ENCODE data around the gene TMEM126A. TPM values are rescaled to one million over a fixed set of nuclear protein-coding genes. Genes with fewer than 3 reads are reported as not detected.

The TMEM126A gene
- total and polyA plus RNA-seq, 2 experiments from 2014 or later: 24.7 to 71.1 TPM

DNA sequence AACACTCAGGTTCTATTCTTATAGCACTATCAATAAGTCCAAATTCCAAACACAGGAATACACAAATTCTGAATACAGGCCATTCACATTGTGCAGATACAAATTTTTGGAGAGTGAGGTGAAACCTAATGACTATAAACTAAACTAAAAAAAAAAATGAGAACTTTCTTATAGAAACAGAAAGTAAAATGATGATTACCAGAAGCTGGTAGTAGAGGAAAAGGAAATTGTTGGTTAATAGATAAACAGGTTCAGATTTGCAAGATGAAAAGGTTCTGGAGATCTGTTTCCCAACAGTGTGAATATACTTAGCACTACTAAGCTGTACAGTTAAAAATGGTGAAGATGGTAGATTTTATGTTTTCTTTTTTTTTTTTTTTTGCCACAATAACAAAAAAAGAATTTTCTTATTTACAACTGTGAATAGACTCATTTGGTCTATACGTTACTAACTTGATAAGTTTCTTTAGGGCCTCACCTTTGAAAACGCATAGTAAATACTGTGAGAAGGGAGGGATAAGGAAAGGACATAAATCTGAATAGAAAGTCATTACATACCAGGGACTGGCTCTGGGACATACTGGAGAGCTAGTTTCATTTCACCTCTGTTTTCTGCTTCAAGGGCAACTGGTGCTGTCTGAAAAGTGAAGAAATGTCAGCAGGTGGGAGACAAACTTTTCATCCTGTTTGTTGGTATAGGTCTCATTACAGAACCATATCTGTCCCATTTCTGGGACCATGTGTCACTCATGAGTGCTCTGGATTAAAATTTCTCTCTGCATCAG lies 52.4 kb downstream of the TMEM126A start:
- Histone ChIP-seq H3K4me3 (no peak overlapping the region), H3K36me3 (ENCODE audit: insufficient read depth) (no peaks in the 10 kb centered on the region), H2AFZ (no peak overlapping the region), H3K79me2 (replicated peaks; ENCODE audit: insufficient read depth) (no peaks in the 10 kb centered on the region), H3K27me3 (ENCODE audit: insufficient read depth) (no peaks in the 10 kb centered on the region), H3K4me2 (no peak overlapping the region), H4K20me1 (replicated peaks; ENCODE audit: insufficient read depth) (no peaks in the 10 kb centered on the region), H3F3A (replicated peaks; ENCODE audit: low read depth) (no peaks in the 10 kb centered on the region), H3K4me1 (ENCODE audit: insufficient read depth) (no peaks in the 10 kb centered on the region), H3K27ac (ENCODE audit: low read depth) (no peak overlapping the region), H3K9me2 (ENCODE audit: insufficient read depth) (no peaks in the 10 kb centered on the region)
- TF ChIP-seq POLR2AphosphoS5 (IDR thresholded peaks at IDR 0.05; ENCODE audit: low read depth) (no peak), STAT1 (IDR thresholded peaks at IDR 0.05; ENCODE audit: unreplicated experiment) (no peak), EZH2 (IDR thresholded peaks at IDR 0.05; ENCODE audit: low read depth, unreplicated experiment) (no peak), NANOG (IDR thresholded peaks at IDR 0.05; ENCODE audit: borderline replicate concordance) (no peak), REST (IDR thresholded peaks at IDR 0.05; ENCODE audit: unreplicated experiment) (no peak), ZNF114 (CRISPR knock-in tag; IDR thresholded peaks at IDR 0.05) (no peak), ZNF331 (CRISPR knock-in tag; IDR thresholded peaks at IDR 0.05; ENCODE audit: low read depth) (no peak), EZH2phosphoT487 (IDR thresholded peaks at IDR 0.05; ENCODE audit: unreplicated experiment) (no peak), CREB1 (CRISPR knock-in tag; IDR thresholded peaks at IDR 0.05; ENCODE audit: low read depth) (no peak), JUNB (IDR thresholded peaks at IDR 0.05; ENCODE audit: unreplicated experiment) (no peak)
- TF ChIP-seq, protein P1, sequence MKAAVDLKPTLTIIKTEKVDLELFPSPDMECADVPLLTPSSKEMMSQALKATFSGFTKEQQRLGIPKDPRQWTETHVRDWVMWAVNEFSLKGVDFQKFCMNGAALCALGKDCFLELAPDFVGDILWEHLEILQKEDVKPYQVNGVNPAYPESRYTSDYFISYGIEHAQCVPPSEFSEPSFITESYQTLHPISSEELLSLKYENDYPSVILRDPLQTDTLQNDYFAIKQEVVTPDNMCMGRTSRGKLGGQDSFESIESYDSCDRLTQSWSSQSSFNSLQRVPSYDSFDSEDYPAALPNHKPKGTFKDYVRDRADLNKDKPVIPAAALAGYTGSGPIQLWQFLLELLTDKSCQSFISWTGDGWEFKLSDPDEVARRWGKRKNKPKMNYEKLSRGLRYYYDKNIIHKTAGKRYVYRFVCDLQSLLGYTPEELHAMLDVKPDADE (IDR thresholded peaks at IDR 0.05): no peak
- TF ChIP-seq, protein P2, sequence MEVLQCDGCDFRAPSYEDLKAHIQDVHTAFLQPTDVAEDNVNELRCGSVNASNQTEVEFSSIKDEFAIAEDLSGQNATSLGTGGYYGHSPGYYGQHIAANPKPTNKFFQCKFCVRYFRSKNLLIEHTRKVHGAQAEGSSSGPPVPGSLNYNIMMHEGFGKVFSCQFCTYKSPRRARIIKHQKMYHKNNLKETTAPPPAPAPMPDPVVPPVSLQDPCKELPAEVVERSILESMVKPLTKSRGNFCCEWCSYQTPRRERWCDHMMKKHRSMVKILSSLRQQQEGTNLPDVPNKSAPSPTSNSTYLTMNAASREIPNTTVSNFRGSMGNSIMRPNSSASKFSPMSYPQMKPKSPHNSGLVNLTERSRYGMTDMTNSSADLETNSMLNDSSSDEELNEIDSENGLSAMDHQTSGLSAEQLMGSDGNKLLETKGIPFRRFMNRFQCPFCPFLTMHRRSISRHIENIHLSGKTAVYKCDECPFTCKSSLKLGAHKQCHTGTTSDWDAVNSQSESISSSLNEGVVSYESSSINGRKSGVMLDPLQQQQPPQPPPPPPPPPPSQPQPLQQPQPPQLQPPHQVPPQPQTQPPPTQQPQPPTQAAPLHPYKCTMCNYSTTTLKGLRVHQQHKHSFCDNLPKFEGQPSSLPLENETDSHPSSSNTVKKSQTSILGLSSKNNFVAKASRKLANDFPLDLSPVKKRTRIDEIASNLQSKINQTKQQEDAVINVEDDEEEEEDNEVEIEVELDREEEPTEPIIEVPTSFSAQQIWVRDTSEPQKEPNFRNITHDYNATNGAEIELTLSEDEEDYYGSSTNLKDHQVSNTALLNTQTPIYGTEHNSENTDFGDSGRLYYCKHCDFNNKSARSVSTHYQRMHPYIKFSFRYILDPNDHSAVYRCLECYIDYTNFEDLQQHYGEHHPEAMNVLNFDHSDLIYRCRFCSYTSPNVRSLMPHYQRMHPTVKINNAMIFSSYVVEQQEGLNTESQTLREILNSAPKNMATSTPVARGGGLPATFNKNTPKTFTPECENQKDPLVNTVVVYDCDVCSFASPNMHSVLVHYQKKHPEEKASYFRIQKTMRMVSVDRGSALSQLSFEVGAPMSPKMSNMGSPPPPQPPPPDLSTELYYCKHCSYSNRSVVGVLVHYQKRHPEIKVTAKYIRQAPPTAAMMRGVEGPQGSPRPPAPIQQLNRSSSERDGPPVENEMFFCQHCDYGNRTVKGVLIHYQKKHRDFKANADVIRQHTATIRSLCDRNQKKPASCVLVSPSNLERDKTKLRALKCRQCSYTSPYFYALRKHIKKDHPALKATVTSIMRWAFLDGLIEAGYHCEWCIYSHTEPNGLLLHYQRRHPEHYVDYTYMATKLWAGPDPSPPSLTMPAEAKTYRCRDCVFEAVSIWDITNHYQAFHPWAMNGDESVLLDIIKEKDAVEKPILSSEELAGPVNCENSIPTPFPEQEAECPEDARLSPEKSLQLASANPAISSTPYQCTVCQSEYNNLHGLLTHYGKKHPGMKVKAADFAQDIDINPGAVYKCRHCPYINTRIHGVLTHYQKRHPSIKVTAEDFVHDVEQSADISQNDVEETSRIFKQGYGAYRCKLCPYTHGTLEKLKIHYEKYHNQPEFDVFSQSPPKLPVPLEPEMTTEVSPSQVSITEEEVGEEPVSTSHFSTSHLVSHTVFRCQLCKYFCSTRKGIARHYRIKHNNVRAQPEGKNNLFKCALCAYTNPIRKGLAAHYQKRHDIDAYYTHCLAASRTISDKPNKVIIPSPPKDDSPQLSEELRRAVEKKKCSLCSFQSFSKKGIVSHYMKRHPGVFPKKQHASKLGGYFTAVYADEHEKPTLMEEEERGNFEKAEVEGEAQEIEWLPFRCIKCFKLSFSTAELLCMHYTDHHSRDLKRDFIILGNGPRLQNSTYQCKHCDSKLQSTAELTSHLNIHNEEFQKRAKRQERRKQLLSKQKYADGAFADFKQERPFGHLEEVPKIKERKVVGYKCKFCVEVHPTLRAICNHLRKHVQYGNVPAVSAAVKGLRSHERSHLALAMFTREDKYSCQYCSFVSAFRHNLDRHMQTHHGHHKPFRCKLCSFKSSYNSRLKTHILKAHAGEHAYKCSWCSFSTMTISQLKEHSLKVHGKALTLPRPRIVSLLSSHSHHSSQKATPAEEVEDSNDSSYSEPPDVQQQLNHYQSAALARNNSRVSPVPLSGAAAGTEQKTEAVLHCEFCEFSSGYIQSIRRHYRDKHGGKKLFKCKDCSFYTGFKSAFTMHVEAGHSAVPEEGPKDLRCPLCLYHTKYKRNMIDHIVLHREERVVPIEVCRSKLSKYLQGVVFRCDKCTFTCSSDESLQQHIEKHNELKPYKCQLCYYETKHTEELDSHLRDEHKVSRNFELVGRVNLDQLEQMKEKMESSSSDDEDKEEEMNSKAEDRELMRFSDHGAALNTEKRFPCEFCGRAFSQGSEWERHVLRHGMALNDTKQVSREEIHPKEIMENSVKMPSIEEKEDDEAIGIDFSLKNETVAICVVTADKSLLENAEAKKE (CRISPR knock-in tag; IDR thresholded peaks at IDR 0.05): no peak
- TF ChIP-seq, protein P3, sequence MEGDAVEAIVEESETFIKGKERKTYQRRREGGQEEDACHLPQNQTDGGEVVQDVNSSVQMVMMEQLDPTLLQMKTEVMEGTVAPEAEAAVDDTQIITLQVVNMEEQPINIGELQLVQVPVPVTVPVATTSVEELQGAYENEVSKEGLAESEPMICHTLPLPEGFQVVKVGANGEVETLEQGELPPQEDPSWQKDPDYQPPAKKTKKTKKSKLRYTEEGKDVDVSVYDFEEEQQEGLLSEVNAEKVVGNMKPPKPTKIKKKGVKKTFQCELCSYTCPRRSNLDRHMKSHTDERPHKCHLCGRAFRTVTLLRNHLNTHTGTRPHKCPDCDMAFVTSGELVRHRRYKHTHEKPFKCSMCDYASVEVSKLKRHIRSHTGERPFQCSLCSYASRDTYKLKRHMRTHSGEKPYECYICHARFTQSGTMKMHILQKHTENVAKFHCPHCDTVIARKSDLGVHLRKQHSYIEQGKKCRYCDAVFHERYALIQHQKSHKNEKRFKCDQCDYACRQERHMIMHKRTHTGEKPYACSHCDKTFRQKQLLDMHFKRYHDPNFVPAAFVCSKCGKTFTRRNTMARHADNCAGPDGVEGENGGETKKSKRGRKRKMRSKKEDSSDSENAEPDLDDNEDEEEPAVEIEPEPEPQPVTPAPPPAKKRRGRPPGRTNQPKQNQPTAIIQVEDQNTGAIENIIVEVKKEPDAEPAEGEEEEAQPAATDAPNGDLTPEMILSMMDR (conservative IDR thresholded peaks at IDR 0.05; ENCODE audit: low read depth in 2 of 2): no peak
- no peak for DNase-seq (ENCODE audit: low spot score)
- no peak for ATAC-seq
- H3K27ac Mint-ChIP-seq: no peak overlapping the region
- H3K36me3 Mint-ChIP-seq (ENCODE audit: low read depth): no peaks in the 10 kb centered on the region
- peaks cover 7% of the 10 kb centered on the region; the same call in 2 of the 3 replicates for H3K4me1 Mint-ChIP-seq
- no peaks in the 10 kb centered on the region for H3K27me3 Mint-ChIP-seq (ENCODE audit: insufficient read depth, low read depth, poor library complexity)
- H3K4me3 Mint-ChIP-seq: no peak overlapping the region
- H3K9me3 Mint-ChIP-seq: no peaks in the 10 kb centered on the region

All from GM23338 (cell line).